ENCODE measurements around the gene PCSK9.

The PCSK9 gene

GRCh38 chr1:55060133-55060999 lies 21.0 kb downstream of the PCSK9 start:
- no peak for DNase-seq

DNA sequence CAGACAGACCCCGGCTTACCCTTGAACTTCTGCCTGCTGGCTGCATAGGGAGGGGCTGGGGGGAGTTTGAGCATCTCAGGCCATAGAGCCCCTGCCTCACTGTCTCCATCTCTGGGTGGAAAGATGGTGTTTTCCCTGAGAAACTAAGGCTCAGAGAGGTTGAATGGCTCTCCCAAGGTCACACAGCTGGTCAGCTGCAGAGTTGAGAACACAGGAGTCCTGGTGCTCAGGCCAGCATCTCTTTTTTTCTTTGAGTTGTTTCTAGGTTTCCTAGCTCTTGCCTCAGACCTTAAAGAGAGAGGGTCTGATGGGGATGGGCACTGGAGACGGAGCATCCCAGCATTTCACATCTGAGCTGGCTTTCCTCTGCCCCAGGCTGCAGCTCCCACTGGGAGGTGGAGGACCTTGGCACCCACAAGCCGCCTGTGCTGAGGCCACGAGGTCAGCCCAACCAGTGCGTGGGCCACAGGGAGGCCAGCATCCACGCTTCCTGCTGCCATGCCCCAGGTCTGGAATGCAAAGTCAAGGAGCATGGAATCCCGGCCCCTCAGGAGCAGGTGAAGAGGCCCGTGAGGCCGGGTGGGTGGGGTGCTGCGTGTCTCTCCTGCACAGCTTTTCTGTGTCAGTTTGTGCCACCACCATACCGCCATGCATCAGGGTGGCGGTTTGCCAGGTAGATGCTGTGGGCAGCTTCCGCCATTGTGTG lies 21.8 kb downstream of the PCSK9 start:
- DNase-seq, result no peak

DNA sequence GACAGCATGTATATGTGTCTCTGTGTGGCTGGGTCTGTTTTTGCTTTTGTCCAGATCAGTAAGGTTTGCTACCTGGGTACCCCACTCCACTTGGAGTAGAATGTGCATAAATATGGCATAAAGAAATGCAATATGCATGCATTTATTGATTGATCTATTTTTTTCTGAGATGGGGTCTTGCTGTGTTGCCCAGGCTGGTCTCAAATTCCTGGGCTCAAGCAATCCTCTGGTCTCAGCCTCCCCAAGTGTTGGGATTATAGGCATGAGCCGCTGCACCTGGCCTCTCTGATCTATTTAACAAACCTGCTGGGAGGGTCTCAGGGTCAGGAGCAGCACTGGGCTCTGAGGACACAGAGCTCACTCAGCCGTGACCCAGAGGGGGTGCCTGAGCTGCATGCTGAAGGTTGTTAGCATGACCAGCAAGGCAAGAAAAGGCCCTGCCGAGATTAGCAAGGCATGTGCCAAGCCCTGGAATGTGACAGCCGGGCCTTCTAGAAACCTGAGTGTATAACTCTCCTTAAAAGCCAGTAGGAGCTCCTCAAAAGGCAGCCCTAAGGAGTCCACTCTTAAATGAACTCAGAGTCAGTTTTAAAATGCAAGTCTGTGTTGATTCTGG lies 22.5 kb downstream of the PCSK9 start:
- no peak for DNase-seq

- no peak for DNase-seq
These were observed 23.6 kb downstream of the PCSK9 start for GRCh38 chr1:55062801-55063576.

- no peak for DNase-seq
These were observed 24.2 kb downstream of the PCSK9 start for GRCh38 chr1:55063577-55063942.

DNA sequence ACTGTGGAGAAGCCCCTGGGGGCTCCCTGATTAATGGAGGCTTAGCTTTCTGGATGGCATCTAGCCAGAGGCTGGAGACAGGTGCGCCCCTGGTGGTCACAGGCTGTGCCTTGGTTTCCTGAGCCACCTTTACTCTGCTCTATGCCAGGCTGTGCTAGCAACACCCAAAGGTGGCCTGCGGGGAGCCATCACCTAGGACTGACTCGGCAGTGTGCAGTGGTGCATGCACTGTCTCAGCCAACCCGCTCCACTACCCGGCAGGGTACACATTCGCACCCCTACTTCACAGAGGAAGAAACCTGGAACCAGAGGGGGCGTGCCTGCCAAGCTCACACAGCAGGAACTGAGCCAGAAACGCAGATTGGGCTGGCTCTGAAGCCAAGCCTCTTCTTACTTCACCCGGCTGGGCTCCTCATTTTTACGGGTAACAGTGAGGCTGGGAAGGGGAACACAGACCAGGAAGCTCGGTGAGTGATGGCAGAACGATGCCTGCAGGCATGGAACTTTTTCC lies 24.8 kb downstream of the PCSK9 start:
- peak; percentile 52 for DNase-seq

DNA sequence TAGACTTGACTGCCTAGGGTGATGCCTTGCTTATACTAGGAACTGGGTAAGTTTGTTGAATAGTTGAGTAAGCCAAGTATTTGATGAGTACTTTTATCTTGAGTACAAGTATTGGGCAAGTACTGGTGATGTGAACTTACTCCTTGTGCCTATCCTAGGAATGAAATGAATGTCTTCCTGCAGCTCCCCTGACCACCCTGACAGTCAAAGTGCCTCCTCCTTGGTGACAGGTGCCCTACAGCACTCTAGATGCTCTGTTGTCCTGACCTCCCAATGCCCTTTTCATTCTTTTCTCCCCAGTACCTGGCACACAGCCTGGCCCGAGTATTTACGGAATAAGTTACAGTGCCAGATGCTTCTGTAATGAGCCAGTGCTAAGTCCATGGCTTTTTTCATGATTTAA lies 25.5 kb downstream of the PCSK9 start:
- peak; percentile 70 for DNase-seq

GRCh38 chr1:55065648-55066047 lies 26.3 kb downstream of the PCSK9 start:
- peak; percentile 8 for DNase-seq

DNA sequence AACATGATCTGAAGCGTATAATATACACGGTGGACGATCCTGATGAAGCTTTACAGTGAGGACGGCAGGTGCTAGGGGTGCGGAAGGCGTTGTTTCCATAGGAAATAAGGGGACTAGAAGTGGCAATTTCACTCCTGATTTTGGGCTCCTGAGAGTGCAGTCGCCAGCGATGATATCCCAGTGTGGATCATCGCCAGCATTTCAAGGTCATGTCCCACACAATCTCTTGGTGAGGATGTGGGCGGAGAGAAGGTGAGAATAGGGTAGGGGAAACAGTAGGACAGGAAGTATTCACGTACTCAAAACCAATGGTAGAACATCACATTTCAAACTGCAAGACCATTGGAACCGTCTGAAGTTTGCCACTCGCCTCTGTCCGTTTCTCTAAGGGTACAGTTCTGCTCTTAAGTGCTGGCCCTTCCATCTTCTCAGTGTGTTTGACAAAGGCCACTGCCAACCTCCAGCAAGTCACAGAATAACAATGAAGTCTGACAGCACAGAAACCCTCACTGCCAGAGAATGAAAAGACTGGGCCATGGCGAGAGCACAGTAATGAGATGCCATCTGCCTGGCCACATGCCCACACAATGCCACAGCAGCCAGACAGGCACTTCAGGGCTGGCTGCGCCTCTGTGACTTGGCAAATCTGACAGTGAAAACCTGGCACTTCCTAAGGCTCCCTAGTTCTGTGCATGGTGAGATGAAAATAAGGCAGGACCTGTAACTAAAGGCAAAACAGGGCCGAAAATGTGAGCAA lies 27.9 kb downstream of the PCSK9 start:
- DNase-seq, result peak; percentile 79

GRCh38 chr1:55067914-55068313 lies 28.6 kb downstream of the PCSK9 start:
- no peak for DNase-seq

DNA sequence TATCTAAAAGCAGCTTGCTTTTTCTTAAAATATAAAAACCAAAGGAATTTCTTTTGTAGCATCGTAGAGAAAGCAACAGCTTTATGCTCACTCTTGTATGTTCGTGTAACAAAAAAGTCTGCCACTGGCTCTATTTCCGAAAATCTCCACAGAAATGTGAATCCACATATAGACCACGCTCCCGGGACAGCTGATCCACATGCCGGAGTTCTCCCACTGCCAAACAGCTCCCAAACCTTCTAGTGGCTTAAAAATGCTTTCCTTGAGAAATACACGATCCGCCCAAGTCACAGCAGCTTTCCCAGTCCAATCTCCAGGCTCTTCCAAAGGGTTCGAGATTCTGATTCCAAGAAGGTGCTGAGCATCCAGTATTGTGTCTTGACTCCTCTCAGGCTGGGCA lies 29.3 kb downstream of the PCSK9 start:
- DNase-seq, result no peak

DNA sequence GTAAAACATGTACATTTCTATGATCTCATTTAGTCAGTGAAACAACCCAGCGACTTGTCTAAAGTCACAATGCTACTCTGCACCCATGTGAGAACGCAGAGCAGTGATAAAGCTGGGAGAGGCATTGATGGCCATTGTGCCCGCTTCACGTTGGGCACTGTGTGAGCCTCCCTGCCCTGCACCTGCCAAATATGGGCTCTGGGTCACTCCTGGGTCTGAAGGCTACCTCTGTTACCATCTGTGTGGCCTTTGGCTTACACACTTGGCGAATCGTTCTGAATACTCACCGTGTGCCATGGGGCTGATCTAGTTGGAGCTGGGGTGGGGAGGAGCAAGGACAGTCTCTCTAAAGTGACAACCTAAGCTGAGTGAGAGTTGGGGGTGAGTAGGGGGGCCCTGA lies 29.9 kb downstream of the PCSK9 start:
- DNase-seq, result no peak

GRCh38 chr1:55070293-55071164 lies 31.2 kb downstream of the PCSK9 start:
- peak; percentile 63 for DNase-seq

DNA sequence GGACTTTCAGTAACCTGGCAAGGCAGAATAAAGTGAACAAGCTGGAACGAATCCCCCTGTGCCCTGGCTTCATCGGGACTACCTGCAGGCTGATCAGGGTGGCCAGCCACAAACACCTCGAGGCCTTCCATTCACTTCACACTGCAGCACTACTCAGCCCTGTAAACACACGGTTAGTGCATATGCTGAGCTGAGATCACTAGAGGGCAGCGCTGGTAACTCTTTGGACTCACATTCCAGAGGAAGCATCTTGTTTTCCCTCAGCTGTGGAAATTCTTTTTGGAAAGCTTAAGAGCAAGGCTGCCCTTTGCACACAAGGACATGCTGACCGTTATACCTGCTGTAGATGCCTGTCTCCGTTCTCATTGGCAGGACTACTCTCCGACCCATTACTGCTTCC lies 32.1 kb downstream of the PCSK9 start:
- DNase-seq, result peak; percentile 32

DNA sequence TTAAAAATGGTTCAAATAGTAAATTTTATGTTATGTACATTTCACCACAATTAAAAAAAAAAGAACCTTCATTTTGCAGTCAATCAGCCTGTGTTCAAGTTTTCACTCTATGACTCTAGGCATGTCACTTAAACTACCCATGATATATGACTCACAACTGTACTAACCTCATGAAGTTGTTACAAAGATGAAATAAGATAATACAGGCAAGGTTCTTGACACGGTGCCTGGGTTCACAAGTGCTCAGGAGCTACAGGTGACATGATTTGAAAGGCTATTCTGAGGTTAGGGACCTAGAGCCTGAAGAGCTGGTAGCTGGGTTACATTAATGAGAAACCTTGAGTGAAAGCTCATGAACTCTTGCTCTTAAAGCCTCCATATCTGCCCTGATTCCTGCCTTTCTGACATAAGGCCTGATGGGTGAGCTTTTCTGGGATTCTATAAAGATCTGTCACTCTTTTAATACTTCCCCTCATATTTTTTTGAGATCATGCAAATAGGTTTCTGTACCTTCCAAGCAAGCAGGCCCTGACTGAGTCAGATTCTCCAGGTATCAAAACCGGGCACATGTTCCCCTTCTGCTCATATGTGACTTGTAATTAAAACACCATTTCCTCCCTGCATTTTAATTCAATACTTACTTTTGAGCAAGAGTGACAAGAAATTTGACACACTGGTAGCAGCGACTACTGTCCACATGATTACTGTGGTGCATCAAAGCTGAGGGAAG lies 34.0 kb downstream of the PCSK9 start:
- DNase-seq, result no peak

GRCh38 chr1:55074455-55074854 lies 35.1 kb downstream of the PCSK9 start:
- no peak for DNase-seq

GRCh38 chr1:55076356-55076755 lies 37.0 kb downstream of the PCSK9 start:
- DNase-seq, result no peak

GRCh38 chr1:55078470-55078869 lies 39.1 kb downstream of the PCSK9 start:
- DNase-seq, result no peak

DNA sequence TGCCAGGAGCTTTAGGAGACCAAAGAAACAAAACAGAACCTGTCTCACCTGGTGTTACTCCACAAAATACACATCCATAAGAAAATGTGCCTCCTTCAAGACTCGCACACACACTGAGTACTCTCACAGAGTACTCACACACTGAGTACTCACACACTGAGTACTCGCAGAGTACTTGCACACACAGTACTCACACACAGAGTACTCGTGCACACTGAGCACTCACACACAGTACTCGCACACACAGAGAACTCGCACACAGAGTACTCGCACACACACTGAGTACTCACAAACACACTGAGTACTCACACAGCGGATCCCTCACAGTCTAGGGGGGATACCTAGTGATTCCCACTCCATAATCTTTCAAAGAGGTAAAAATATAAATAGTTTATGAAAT lies 40.3 kb downstream of the PCSK9 start:
- DNase-seq, result no peak

DNA sequence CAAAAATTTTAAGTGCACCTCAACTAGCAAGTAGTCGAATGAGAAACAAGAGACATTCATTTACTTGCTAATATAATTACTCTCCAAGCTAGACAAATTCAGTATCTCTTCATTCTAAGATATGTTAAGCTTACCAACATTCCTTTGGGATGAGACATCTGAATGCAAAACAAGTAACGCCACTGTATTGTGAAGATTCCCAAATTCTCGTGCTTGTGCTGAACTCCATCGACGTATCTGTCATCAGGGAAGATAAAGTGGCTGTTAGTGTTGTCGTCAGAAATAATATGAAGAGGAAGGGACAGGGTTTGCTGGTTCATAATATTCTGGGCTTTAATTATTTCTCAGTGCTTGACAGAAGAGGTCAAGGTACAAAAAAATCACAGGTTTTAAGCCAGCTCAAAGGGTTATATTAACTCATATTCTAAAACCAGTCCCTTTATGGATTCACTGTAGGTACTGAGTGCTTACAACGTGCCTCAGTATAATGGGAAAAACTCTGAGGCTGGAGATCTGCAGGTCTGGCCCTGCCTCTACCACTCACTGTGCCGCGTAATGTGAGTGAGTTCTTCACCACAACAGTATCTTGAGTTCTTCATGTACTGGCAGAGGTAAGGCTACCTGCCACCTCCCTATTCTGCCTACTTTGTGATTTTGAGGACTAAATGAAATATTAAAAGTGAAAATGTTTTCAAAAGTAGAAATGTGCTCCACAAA lies 42.0 kb downstream of the PCSK9 start:
- no peak for DNase-seq
